Germinal center (tissue), 1 donor: ENCODE results near the gene KCNIP1.

Experiments
- DNase-seq: peaks from one replicate; pipeline ENCODE4 v3.0.0; 2012; ENCODE audit warnings: mixed read lengths, low spot score

Gene KCNIP1

GRCh38 chr5:170629566-170630175 is 125.9 kb downstream of the KCNIP1 start:
- DNase-seq, result no peak

- DNase-seq, result no peak
Measured at GRCh38 chr5:170630226-170630625, 126.4 kb downstream of the KCNIP1 start.

- no peak for DNase-seq
Measured at GRCh38 chr5:170630711-170631141, 126.9 kb downstream of the KCNIP1 start.

GRCh38 chr5:170631466-170632195 is 127.8 kb downstream of the KCNIP1 start:
- no peak for DNase-seq

- no peak for DNase-seq
Measured at GRCh38 chr5:170632266-170632984, 128.6 kb downstream of the KCNIP1 start.

DNA sequence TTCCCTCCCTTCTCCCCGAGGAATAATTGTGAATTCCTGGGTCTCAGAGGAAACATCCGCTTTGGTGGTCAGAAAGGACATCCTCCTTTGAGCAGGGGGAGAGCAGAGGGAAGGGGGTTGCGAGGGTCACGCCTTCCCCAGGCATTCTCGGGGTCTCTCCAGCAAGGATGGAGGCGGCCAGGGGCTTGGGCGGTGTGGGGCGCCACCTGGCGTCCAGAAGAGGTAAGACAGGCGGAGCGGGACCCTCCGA is 129.1 kb downstream of the KCNIP1 start:
- DNase-seq, result peak; percentile 77

- no peak for DNase-seq
Measured at GRCh38 chr5:170633235-170634081, 129.6 kb downstream of the KCNIP1 start.

- DNase-seq, result no peak
Measured at GRCh38 chr5:170634256-170634990, 130.6 kb downstream of the KCNIP1 start.

GRCh38 chr5:170635706-170636105 is 131.9 kb downstream of the KCNIP1 start:
- no peak for DNase-seq

- no peak for DNase-seq
Measured at GRCh38 chr5:170636206-170636605, 132.4 kb downstream of the KCNIP1 start.

- DNase-seq, result no peak
Measured at GRCh38 chr5:170636801-170637477, 133.1 kb downstream of the KCNIP1 start.

- no peak for DNase-seq
Measured at GRCh38 chr5:170638051-170638450, 134.2 kb downstream of the KCNIP1 start.

- peak; percentile 65 for DNase-seq
Measured at GRCh38 chr5:170638454-170639220, 134.8 kb downstream of the KCNIP1 start.

GRCh38 chr5:170639221-170639925 is 135.6 kb downstream of the KCNIP1 start:
- DNase-seq, result no peak

GRCh38 chr5:170640731-170641588 is 137.1 kb downstream of the KCNIP1 start:
- DNase-seq, result no peak

DNA sequence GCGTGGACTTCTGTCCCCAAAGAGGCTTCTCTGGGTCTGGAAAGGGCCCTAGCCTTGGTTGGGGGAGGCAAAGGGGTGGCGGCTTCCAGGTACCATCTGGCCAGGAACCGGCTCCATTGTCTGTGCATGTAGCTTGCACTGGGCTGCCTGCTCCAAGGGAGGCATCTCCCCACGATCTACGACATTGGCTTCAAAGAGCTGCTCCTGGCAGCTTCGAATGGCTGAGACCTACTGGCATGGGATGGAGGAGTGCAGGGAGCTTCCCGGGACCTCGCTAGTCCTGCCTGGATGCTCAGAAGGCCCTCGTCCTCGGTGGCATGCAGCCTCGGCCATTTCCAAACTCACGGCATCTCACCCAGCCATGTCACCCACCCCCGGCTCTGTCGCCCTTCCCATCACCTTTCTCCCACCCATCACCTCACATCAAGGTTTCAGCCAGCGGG is 137.8 kb downstream of the KCNIP1 start:
- no peak for DNase-seq

GRCh38 chr5:170642066-170642735 is 138.4 kb downstream of the KCNIP1 start:
- no peak for DNase-seq

DNA sequence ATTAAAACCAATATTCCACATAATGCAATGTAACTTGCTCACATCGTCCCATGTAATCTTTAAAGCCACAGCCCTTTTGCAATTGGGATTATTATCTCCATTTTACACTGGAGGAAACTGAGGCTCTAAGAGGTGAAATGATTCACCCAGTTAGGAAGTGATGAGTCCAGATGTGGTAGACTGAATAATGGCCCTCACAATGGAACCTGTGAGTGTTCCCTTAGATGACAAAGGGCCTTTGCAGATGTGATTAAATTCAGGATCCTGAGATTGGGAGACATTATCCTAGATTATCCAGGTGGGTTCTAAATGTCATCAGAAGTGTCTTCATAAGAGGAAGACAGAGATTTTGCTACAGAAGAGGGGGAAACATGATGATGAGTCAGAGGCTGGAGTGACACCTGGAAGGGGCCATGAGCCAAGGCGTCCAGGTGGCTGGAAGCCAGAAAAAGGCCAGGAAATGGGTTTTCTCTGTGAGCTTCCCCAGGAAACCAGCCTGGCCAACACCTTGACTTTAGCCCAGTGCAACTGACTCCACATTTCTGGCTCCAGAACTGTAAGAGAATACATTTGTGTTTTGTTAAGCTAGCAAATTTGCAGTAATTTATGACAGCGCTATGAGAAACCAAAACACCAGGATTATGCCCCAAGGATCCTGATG is 139.1 kb downstream of the KCNIP1 start:
- DNase-seq, result no peak
